Type B pancreatic cell (in vitro differentiated cells): ENCODE results near the gene PRRG2. TPM values are rescaled to one million over a fixed set of nuclear protein-coding genes. Genes with fewer than 3 reads are reported as not detected.

Source experiments
- DNase-seq: peaks from one replicate; pipeline ENCODE4 v3.0.0; 2021; ENCODE audit warnings: mixed read lengths; ENCODE audit not compliant: unreplicated experiment; ENCODE audit errors: extremely low spot score
- H3K27ac Mint-ChIP-seq: 2 replicates; pipeline ENCODE4 v1.8.0; 2021; ENCODE audit warnings: mild to moderate bottlenecking, mixed read lengths
- H3K27me3 Mint-ChIP-seq: 2 replicates; pipeline ENCODE4 v1.8.0; 2021; ENCODE audit warnings: mixed read lengths
- H3K36me3 Mint-ChIP-seq: 2 replicates; pipeline ENCODE4 v1.8.0; 2021; ENCODE audit warnings: mixed read lengths
- H3K4me1 Mint-ChIP-seq: one replicate; pipeline ENCODE4 v1.8.0; 2021; ENCODE audit warnings: mixed read lengths; ENCODE audit not compliant: unreplicated experiment
- H3K4me3 Mint-ChIP-seq: 2 replicates; pipeline ENCODE4 v1.8.0; 2021; ENCODE audit warnings: mild to moderate bottlenecking, mixed read lengths
- H3K9me3 Mint-ChIP-seq: 2 replicates; pipeline ENCODE4 v1.8.0; 2021; ENCODE audit warnings: mixed read lengths
- CTCF ChIP-seq: fragments of 200-600 bp; sonication (generic); conservative IDR thresholded peaks from 2 replicates; pipeline ENCODE4 v1.5.0; 2021; ENCODE audit warnings: antibody characterized with exemption, mild to moderate bottlenecking
- long read RNA-seq: library from polyadenylated mRNA; unstranded; transcript quantifications from one replicate; pipeline ENCODE4 v2.0.0, GENCODE V29; 2020
- total RNA-seq: library from RNA; stranded (reverse); gene quantifications from 2 replicates; pipeline ENCODE4 v1.2.1, GENCODE V29; 2021; ENCODE audit warnings: low replicate concordance

PRRG2 gene
- 5.1 and 5.2 TPM in 2 replicates for total RNA-seq
- long read RNA-seq: 0 reads

GRCh38 chr19:49581007-49581508 lies at the start of gene PRRG2:
Gene PRRG2 (plus strand): TSS chr19:49581316. CDS start chr19:49583220, 1,904 bp downstream.
- no peak for DNase-seq
- H3K27ac Mint-ChIP-seq: peak within 1 kb of the TSS; percentile 85
- no peaks in the 10 kb centered on the region for H3K27me3 Mint-ChIP-seq
- no peaks in the 10 kb centered on the region for H3K9me3 Mint-ChIP-seq
- TF ChIP-seq CTCF: no peak
- no peaks in the 10 kb centered on the region for H3K36me3 Mint-ChIP-seq
- peak within 1 kb of the TSS; percentile 96 for H3K4me3 Mint-ChIP-seq
- H3K4me1 Mint-ChIP-seq: peaks cover 23% of the 10 kb centered on the region

DNA sequence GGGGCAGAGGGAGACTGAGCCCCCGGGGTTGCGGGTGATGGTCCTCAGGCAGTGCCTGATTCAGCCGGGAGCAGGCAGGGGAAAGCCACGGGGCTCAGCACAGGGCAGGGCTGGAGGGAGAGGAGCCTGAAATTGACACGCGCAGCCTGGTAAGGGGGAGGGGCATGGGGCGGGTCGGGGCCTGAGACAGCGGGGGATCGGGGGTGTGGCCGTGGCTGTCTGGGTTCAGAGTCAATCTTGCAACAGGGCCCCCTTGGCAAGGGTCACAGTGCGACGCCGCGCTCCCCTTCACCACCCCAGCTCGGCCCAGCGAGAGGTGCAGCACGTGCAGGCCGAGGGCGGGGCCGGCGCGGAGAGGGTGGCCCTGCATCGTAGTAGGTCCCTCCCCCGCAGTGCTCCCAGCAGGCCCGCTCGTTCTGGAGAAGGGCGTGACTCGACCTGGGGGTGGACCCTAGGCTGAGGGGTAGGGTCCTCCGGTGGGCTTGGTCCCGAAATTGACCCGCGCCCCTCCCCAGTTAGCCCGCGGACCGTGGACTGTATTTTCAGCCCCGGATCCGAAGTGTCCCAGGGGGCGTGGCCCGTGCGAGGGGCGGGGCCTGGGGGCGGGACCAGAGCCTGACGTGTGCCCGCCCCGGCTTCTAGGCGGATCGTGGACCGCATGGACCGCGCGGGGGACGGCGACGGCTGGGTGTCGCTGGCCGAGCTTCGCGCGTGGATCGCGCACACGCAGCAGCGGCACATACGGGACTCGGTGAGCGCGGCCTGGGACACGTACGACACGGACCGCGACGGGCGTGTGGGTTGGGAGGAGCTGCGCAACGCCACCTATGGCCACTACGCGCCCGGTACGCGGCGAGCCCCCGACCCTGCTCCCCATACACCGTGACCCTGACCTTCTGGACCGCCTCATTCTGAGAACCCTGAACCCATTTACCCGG lies 47.3 kb upstream of the PRRG2 start:
- peaks cover 15% of the 10 kb centered on the region for H3K4me1 Mint-ChIP-seq
- no peaks in the 10 kb centered on the region for H3K9me3 Mint-ChIP-seq
- TF ChIP-seq CTCF: peak; percentile 74
- no peaks in the 10 kb centered on the region for H3K36me3 Mint-ChIP-seq
- peak overlapping the region; percentile 74 for H3K27ac Mint-ChIP-seq
- peak; percentile 83 for DNase-seq
- peaks cover 5% of the 10 kb centered on the region for H3K27me3 Mint-ChIP-seq
- H3K4me3 Mint-ChIP-seq: peak overlapping the region; percentile 88

DNA sequence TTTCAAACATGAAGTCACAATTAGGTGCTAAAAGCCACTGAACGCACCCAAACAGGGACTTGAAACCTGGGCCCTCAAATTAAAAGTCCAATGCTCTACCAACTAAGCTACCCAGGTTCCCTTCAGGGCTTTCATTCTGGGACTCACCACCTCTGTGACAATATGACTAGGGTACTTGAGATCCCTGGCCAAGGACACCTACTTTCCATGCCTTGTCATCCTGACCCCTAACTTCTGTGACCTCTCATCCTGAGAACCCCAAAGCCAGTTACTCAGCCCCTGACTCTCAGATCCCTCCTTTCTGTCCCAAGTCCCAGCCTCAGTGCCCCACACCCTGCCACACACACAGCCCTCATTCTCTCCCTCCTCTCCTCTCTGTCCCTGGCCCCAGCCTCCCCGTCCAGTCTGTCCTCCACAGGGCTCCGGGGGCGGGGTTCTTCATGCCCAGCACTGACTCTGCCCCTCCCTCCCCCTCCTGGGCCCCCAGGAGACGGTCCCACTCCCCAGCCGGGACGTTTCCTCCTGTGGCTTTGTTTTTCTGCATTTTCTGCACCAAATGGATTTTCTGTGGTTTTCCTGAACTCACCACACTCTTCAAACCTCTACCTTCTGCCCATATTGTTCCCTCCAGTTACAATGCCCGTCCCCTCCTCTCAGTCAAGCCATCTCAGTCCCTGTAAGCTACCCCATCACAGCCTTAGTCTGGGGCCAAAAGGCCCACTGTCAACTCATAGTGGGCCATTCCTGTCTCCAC lies 46.3 kb upstream of the PRRG2 start:
- peaks cover 5% of the 10 kb centered on the region for H3K27me3 Mint-ChIP-seq
- H3K4me1 Mint-ChIP-seq: peaks cover 15% of the 10 kb centered on the region
- peak overlapping the region; percentile 31 for H3K27ac Mint-ChIP-seq
- no peaks in the 10 kb centered on the region for H3K9me3 Mint-ChIP-seq
- H3K36me3 Mint-ChIP-seq: no peaks in the 10 kb centered on the region
- peak overlapping the region; percentile 88 for H3K4me3 Mint-ChIP-seq
- DNase-seq: no peak
- no peak for TF ChIP-seq CTCF

DNA sequence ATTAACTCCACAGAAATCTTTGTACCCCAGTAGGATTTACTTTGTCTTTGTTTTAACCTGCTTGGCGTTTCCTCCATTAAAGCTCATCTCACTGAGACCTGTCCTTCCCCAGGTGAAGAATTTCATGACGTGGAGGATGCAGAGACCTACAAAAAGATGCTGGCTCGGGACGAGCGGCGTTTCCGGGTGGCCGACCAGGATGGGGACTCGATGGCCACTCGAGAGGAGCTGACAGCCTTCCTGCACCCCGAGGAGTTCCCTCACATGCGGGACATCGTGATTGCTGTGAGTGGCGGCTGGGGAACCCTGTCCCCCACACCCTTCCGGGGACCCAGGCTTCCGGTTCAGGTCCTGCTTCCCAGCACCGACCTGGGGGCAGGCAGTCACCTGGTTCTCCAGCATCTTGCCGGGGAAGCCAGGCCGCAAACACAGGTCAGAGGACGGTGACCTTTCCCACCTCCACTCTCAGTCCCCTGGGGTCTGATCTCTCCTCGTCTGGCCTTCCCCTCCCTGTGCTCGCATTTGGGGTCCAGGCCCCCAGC lies 44.1 kb upstream of the PRRG2 start:
- H3K4me3 Mint-ChIP-seq: no peak overlapping the region
- no peaks in the 10 kb centered on the region for H3K36me3 Mint-ChIP-seq
- no peak for TF ChIP-seq CTCF
- peaks cover 5% of the 10 kb centered on the region for H3K27me3 Mint-ChIP-seq
- no peak overlapping the region for H3K27ac Mint-ChIP-seq
- peaks cover 15% of the 10 kb centered on the region for H3K4me1 Mint-ChIP-seq
- DNase-seq: no peak
- no peaks in the 10 kb centered on the region for H3K9me3 Mint-ChIP-seq

- Mint-ChIP-seq H3K9me3 (no peaks in the 10 kb centered on the region), H3K4me3 (no peak overlapping the region), H3K4me1 (peaks cover 10% of the 10 kb centered on the region), H3K36me3 (no peaks in the 10 kb centered on the region), H3K27ac (no peak overlapping the region), H3K27me3 (peaks cover 5% of the 10 kb centered on the region)
- TF ChIP-seq CTCF: no peak
- no peak for DNase-seq
Observed at GRCh38 chr19:49538643-49539042, 42.5 kb upstream of the PRRG2 start.
